HG03108 (cell line): ENCODE data around the gene PACS2.
"Not testable (repeated sequence)": the region's sequence is repeated elsewhere in the genome, so short reads cannot be mapped to it uniquely, and the experiment has no call there.

Experiments
- ATAC-seq: cut with Tn5 transposase; IDR thresholded peaks from one replicate; pipeline ENCODE4 v1.9.1; 2021; ENCODE audit warnings: moderate library complexity; ENCODE audit not compliant: unreplicated experiment

PACS2 gene

DNA sequence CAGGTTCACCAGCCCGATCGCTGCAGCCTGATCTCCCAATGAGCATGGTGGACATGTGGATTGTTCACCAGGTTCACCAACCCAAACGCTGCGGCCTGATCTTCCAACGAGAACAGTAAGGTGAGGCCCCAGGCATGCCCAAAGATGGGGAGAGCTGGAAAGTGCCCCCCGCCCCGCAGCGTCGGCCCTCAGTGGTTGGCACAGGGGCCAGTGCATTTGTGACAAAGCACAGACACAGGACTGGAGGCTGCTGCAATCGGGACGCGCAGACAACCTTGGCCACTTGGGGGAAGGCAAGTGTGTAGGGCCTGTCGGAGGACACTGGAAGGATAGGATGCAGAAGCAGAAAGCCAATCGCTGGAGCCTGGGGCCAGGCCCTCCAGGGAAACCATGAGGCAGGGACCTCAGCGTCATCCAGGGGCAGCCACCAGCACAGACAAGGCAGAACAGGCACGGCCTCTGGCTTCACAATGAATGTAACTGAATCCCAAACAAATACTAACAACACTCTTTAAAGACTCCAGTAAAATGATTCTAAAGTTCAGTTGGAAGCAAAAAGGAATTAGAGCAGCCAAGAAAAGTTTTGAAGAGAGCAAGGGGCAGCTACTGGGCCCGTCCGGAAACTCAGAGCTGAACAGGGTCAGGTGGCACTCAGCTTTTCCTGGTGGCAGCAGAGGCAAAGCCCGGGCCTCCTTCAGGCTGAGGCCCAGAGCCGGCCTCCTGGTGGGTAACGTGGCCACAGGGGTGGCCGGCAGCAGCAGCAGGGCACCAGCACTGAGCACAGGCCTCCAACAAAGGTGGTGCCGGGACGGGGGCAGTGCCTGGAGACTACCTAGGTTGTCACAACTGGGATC, 27.1 kb upstream of the PACS2 start:
- ATAC-seq, result no peak

- ATAC-seq, result not testable (repeated sequence)
These were observed 25.6 kb upstream of the PACS2 start for GRCh38 chr14:105288936-105289335.

DNA sequence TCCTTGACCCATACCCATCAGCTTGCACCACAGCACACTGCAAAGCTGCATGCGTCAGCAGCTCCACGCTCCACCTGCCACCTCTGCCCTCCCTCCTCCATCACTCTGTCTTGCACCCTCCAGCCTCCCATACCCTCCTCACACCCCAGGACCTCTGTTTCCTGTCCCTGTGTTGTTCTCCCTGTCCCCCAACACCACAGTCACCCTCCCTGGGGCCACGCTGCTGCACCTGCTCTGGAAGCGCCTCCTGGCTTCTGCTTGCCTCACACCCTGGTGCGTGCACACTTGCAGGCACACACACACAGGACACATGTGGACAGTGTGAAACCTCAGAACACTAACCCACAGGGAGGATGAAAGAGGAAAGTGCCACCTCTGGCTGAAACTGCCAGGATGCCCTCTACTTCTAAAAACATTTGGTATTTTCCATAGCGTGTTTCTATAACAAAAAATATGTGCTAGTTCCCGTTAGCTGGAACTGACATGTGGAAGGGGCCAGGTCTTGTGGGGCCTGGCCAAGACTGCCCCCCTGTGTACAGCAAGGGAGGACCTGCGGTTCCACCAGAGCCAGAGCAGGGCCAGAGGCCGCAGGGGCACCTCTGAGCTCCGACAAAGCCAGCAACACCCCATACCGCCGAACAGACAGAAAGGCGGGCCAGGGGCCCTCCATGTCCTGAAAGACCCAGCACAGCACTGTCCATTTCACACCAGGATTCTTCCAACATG, 23.8 kb upstream of the PACS2 start:
- no peak for ATAC-seq

DNA sequence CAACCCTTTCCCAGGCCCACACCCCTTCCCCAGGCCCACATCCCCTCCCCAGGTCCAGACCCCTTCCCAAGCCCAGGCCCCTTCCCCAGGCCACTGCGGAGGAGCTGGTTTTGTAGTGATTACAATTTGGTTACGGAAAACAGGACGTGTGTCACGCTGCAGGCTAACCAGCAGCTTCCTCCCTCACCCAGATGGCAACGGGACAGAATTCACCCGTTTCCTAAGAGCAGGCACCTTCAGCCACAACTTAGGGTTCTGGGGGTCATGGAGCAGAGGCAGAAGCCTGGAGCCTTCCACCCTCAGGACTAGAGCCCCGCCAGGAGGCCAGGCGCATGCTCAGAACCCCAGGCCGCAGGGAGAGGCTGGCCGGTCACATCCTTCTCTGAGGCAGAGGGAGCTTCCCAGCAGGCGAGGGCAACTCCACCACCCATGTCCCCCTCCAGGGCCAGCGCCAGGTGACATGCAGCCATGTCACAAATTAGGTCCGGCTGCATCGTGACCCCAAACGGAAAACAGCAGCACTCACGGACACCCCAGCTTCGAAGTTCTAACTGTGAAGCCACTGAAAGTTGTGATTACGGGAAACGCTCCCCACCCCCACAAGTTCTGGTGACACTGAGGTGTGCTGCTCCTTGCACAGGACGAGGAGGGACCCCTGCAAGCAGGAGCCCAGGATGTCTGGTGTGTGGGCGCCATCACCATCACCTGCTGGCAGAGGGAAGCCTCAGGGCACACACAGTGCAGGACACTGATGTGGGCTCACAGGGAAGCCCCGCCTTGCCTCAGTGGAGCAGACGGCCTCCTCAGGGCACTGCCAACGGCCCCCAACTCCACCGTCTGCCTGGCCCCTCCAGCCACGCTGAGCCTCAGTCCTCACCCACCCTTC, 21.5 kb upstream of the PACS2 start:
- no peak for ATAC-seq

- peak; percentile 46 for ATAC-seq
These were observed 20.4 kb upstream of the PACS2 start for GRCh38 chr14:105294142-105294597.

GRCh38 chr14:105297311-105297710, 17.2 kb upstream of the PACS2 start:
- ATAC-seq, result not testable (repeated sequence)

- ATAC-seq, result peak; percentile 16
These were observed 14.7 kb upstream of the PACS2 start for GRCh38 chr14:105299654-105300541.

- peak; percentile 76 for ATAC-seq
These were observed 13.9 kb upstream of the PACS2 start, which contains the start of gene BRF1 for GRCh38 chr14:105300542-105301102. Gene BRF1, minus strand, starts transcription at chr14:105301001. Its CDS starts 372 bp downstream, at chr14:105300629.

DNA sequence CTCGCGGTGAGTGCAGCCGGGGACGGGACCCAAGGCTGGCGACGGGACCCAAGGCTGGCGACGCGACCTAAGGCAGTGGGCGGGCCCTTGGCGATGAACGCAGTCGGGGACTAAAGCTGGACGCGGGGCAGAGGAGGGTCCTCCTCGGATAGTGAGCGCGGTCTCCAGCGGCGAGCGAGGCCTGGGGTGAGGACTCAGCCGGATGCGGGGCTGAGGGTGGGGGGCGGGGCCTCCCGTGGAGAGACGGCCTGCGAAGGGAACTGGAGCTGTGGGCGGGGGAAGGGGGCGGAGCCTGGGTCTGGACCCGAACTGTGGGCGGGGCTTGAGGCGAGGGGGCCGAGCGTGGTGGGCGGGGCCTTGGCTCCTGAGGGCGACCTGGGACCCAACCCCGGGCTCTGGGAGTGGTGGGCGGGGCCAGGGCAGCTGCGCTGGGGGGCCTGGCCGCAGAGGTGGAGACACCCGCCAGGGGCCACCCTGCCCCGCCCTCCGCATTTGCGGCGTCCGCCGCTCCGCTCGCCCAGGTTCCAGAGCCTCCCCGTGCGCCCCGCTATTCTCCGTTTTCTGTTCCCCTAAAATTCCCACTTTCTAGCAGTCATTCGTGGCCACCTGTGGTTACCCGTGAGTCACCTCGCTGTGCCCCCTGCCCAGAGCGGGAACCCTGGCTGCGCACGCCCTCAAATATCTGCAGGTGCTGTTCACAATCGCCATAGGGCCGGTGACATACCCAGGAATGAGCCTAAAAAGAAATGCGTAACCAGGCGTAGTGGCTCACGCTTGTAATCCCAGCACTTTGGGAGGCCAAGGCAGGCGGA, 13.2 kb upstream of the PACS2 start:
- peak; percentile 53 for ATAC-seq

- ATAC-seq, result not testable (repeated sequence)
These were observed 12.7 kb upstream of the PACS2 start for GRCh38 chr14:105301915-105302249.

DNA sequence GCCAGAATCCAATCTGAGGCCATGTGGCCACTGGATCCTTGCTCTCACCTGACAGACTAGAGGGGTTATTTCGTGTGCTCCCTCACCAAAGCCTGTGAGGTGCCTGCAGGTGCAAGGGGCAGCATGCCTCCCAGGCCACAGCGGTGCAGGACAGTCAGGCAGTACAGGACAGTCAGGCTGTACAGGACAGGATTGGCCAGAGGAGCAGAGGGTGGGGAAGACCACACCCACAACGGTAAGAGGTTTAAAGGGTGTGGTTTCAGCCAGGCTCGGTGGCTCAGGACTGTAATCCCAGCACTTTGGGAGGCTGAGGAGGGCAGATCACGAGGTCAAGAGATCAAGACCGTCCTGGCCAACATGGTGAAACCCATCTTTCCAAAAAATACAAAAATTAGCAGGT, 10.6 kb upstream of the PACS2 start:
- no peak for ATAC-seq

DNA sequence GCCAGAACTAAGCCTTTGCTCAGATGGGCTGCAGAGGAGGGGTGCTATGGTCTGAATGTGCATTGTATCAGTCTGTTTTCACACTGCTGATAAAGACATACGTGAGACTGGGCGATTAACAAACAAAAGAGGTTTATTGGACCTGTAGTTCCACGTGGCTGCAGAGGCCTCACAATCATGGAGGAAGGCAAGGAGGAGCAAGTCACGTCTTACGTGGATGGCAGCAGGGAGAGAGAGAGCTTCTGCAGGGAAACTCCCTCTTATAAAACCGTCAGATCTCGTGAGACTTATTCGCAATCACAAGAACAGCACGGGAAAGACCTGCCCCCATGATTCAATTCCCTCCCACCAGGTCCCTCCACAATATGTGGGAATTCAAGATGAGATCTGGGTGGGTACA, 10.0 kb upstream of the PACS2 start:
- no peak for ATAC-seq

GRCh38 chr14:105305345-105305744, 9.2 kb upstream of the PACS2 start:
- no peak for ATAC-seq

DNA sequence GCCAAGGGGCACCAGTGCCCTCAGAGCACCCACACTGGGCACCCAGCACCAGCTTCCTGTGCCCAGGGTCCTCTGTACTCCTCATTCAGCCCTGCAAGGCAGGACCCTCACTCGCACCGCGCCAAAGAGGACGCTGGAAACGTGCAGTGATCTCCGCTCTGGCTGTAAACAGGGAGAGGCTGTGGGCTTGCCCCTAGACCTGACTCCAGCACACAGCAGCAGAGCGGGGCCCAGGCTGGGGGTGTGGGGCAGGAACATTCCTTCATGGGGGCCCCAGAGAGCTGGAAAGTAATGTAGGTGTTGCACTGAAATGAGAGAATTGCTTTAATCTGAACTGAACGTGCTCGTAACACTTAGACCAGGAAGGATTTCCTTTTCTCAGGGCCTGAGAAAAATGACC, 8.8 kb upstream of the PACS2 start:
- no peak for ATAC-seq

DNA sequence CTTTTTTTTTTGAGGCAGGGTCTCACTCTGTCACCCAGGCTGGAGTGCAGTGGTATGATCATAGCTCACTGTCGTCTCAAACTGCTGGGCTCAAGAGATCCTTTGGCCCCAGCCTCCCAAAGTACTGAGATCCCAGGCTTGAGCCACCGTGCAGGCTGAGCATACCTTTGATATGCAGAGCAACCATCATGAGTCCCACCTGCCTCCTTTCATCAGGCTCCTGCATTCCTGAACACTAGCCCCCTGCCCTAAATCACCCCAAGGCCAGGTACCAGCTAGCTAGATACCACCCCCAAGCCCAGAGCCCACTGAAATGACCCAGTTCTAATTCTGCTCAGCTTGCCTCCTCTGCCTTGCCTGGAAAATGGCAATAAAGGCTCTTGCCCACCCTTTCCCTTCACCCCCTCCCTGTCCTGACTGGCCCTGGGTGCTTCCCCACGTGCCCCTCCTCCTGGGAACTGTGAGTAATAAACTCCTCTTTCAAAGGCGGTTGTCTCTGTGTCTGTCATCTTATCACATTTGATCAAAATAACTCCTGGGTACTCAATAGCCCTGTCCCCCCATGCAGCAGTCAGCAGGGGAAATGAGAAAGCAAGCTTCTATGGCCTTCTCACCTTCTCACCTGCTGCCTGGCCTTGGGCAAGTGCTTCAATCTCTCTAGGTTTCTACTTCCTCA, 7.4 kb upstream of the PACS2 start:
- ATAC-seq, result no peak

DNA sequence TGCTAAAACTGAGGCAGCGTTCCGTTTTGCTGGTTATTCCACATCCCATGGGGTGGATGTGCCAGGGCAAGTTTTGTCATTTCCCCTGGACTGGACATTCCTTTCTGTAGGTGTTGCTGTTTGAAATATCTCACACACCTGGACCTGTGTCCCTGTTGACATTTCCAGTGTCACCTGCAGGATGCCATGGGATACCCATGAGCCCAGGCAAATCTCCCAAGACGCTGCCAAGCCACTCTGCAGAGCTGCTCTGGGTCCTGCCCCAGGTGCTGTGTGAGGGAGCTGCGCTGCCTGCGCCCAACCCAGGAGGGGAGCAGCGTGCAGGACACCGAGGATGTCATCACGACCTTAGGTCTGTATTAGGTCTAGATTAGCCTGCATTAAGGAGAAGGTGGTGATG, 5.2 kb upstream of the PACS2 start:
- ATAC-seq, result no peak

- no peak for ATAC-seq
These were observed 2.7 kb upstream of the PACS2 start for GRCh38 chr14:105311838-105312237.

DNA sequence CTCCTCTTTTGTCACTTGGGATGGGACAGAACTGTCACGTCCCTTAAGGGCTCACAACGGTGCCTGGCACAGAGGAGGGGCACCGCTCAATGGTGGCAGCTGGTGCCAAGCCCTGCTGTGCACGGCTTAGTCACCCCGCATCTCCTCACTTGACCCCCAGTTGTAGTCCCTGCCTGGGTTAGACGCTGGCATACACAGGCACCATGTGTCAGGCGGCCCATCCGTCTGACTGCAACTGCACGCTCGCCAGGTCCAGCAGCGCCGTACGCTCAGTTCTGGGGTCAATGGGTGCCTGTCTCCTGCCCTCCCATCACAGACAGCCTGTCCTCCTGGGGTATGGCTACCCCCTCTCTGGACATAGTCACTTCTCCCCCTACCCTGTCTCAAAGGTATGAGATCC, 1.6 kb upstream of the PACS2 start:
- ATAC-seq, result no peak
